Measurements from ENCODE around the gene RPL13. TPM values are rescaled to one million over a fixed set of nuclear protein-coding genes. Genes with fewer than 3 reads are reported as not detected.

RPL13 gene
- total and polyA plus RNA-seq, 2 of the 13 experiments (the other 11 are each of a cell fraction or from before 2014, with no cell fraction given), result 2,988 to 4,411 TPM

DNA sequence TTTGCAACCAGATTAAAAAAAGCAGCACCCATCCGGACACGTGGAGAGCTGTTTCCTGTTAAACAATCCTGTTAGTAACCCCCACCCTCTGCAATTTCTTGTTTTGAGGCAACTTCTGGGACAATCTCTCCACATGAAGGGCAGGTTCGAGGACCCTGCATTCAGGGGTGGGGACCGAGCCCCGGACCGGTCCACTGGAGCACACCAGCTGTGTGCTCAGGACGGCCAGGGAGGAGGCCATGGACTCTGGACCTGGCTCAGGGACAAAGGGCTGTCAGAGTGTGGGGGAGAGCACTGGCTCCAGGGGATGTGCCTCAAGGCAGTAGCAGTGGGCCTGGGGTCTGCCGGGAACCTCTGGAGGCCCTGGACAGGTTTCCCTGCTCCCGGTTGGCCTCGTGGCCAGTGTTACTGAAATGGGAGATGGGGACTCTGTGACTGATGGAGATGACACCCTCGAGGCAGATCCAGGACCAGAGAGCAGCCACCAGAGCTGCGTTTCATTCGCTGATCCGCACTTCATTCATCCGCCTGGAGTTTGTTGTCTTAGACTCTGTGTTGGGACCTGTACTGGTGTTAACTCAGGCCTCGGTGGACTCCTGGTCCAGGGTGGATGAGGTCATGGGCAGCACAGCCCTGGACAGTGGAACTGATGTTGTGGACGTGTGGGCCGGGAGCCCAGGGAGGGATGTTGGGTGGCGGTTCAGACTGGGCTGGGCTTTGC, 12.2 kb downstream of the RPL13 start (continued):
- TF ChIP-seq ZNF280B (CRISPR knock-in tag; IDR thresholded peaks at IDR 0.05; ENCODE audit: borderline replicate concordance) (peak; percentile 84; the same call in 1 of the 2 replicates), ZNF598 (CRISPR knock-in tag; IDR thresholded peaks at IDR 0.05; ENCODE audit: borderline replicate concordance) (no peak), NFYB (CRISPR knock-in tag; IDR thresholded peaks at IDR 0.05) (peak; percentile 37; the same call in 1 of the 2 replicates), TGIF2 (CRISPR knock-in tag; IDR thresholded peaks at IDR 0.05) (peak; percentile 60; the same call in 1 of the 2 replicates), RCOR2 (CRISPR knock-in tag; IDR thresholded peaks at IDR 0.05) (peak; percentile 65; the same call in 1 of the 2 replicates), ZFP36 (IDR thresholded peaks at IDR 0.05; ENCODE audit: borderline replicate concordance, low read depth, low read length, partially characterized antibody) (no peak), AHR (CRISPR knock-in tag; IDR thresholded peaks at IDR 0.05) (peak; percentile 50; the same call in 1 of the 2 replicates), KLF6 (CRISPR knock-in tag; IDR thresholded peaks at IDR 0.05) (no peak), MIER2 (CRISPR knock-in tag; IDR thresholded peaks at IDR 0.05) (peak; percentile 78), ZNF619 (CRISPR knock-in tag; IDR thresholded peaks at IDR 0.05) (peak; percentile 75), ZBTB38 (CRISPR knock-in tag; IDR thresholded peaks at IDR 0.05) (peak; percentile 56; the same call in 1 of the 2 replicates), SSRP1 (CRISPR knock-in tag; IDR thresholded peaks at IDR 0.05) (peak; percentile 65; the same call in 1 of the 2 replicates), PAXIP1 (CRISPR knock-in tag; conservative IDR thresholded peaks at IDR 0.05) (peak; percentile 94), DRAP1 (CRISPR knock-in tag; IDR thresholded peaks at IDR 0.05) (peak; percentile 60), NCOR1 (IDR thresholded peaks at IDR 0.05; ENCODE audit: borderline replicate concordance, low read length) (peak; percentile 81)
- TF ChIP-seq, protein P1, sequence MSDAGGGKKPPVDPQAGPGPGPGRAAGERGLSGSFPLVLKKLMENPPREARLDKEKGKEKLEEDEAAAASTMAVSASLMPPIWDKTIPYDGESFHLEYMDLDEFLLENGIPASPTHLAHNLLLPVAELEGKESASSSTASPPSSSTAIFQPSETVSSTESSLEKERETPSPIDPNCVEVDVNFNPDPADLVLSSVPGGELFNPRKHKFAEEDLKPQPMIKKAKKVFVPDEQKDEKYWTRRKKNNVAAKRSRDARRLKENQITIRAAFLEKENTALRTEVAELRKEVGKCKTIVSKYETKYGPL (CRISPR knock-in tag; IDR thresholded peaks at IDR 0.05), result no peak
- TF ChIP-seq, protein P2, sequence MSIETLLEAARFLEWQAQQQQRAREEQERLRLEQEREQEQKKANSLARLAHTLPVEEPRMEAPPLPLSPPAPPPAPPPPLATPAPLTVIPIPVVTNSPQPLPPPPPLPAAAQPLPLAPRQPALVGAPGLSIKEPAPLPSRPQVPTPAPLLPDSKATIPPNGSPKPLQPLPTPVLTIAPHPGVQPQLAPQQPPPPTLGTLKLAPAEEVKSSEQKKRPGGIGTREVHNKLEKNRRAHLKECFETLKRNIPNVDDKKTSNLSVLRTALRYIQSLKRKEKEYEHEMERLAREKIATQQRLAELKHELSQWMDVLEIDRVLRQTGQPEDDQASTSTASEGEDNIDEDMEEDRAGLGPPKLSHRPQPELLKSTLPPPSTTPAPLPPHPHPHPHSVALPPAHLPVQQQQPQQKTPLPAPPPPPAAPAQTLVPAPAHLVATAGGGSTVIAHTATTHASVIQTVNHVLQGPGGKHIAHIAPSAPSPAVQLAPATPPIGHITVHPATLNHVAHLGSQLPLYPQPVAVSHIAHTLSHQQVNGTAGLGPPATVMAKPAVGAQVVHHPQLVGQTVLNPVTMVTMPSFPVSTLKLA (IDR thresholded peaks at IDR 0.05), result no peak
- TF ChIP-seq, protein P3, sequence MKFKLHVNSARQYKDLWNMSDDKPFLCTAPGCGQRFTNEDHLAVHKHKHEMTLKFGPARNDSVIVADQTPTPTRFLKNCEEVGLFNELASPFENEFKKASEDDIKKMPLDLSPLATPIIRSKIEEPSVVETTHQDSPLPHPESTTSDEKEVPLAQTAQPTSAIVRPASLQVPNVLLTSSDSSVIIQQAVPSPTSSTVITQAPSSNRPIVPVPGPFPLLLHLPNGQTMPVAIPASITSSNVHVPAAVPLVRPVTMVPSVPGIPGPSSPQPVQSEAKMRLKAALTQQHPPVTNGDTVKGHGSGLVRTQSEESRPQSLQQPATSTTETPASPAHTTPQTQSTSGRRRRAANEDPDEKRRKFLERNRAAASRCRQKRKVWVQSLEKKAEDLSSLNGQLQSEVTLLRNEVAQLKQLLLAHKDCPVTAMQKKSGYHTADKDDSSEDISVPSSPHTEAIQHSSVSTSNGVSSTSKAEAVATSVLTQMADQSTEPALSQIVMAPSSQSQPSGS (CRISPR knock-in tag; IDR thresholded peaks at IDR 0.05), result peak; percentile 69; the same call in 1 of the 2 replicates
